ENCODE data around the gene DYNLRB1. TPM values are rescaled to one million over a fixed set of nuclear protein-coding genes. Genes with fewer than 3 reads are reported as not detected.

Gene DYNLRB1
- total RNA-seq, 4 donors from 2014 or later = 119 to 231 (median 210) TPM

- H3K27ac ChIP-seq = no peak overlapping the region
- TF ChIP-seq, protein P1, sequence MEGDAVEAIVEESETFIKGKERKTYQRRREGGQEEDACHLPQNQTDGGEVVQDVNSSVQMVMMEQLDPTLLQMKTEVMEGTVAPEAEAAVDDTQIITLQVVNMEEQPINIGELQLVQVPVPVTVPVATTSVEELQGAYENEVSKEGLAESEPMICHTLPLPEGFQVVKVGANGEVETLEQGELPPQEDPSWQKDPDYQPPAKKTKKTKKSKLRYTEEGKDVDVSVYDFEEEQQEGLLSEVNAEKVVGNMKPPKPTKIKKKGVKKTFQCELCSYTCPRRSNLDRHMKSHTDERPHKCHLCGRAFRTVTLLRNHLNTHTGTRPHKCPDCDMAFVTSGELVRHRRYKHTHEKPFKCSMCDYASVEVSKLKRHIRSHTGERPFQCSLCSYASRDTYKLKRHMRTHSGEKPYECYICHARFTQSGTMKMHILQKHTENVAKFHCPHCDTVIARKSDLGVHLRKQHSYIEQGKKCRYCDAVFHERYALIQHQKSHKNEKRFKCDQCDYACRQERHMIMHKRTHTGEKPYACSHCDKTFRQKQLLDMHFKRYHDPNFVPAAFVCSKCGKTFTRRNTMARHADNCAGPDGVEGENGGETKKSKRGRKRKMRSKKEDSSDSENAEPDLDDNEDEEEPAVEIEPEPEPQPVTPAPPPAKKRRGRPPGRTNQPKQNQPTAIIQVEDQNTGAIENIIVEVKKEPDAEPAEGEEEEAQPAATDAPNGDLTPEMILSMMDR (IDR thresholded peaks at IDR 0.05) = no peak
- TF ChIP-seq POLR2A (IDR thresholded peaks at IDR 0.05) = no peak
- no peak overlapping the region for H3K4me3 ChIP-seq (replicated peaks in 1 of 3)
- no peaks in the 10 kb centered on the region for H3K27me3 ChIP-seq
- no peak for DNase-seq
- no peaks in the 10 kb centered on the region for H3K36me3 ChIP-seq
- WGBS, 2 donors = 93 to 95% methylated on average over 13 to 15 of the region's 15 CpGs
- H3K9me3 ChIP-seq = no peaks in the 10 kb centered on the region
- intact Hi-C loops (cut with DNase I) = loop anchor here (10.0 kb wide), 1 partner anchor 197 kb away; no protein-coding TSS in a partner anchor
- H3K4me1 ChIP-seq = peaks cover 0 to 3% of the 10 kb centered on the region in 2 donors
Measured at GRCh38 chr20:34567892-34568865, 52.0 kb downstream of the DYNLRB1 start.

- 93 to 97% methylated on average over 2 of the region's 2 CpGs for WGBS, 2 donors
- H3K36me3 ChIP-seq = no peaks in the 10 kb centered on the region
- no peaks in the 10 kb centered on the region for H3K9me3 ChIP-seq
- intact Hi-C loops (cut with DNase I) = loop anchor here (10.0 kb wide), 1 partner anchor 195 kb away; no protein-coding TSS in a partner anchor
- DNase-seq = no peak
- TF ChIP-seq POLR2A (IDR thresholded peaks at IDR 0.05) = no peak
- TF ChIP-seq, protein P1 (IDR thresholded peaks at IDR 0.05) = no peak
- H3K4me3 ChIP-seq (replicated peaks in 1 of 3) = no peak overlapping the region
- no peaks in the 10 kb centered on the region for H3K27me3 ChIP-seq
- peaks cover 0 to 3% of the 10 kb centered on the region in 2 donors for H3K4me1 ChIP-seq
- H3K27ac ChIP-seq = no peak overlapping the region
Measured at GRCh38 chr20:34569598-34569997, 53.4 kb downstream of the DYNLRB1 start.

GRCh38 chr20:34570859-34571306, 54.7 kb downstream of the DYNLRB1 start:
- DNase-seq = no peak
- Histone ChIP-seq H3K27me3 (no peaks in the 10 kb centered on the region), H3K4me1 (peaks cover 0 to 3% of the 10 kb centered on the region in 2 donors), H3K27ac (no peak overlapping the region), H3K9me3 (no peaks in the 10 kb centered on the region), H3K4me3 (replicated peaks in 1 of 3) (no peak overlapping the region), H3K36me3 (no peaks in the 10 kb centered on the region)
- TF ChIP-seq, protein P1 (IDR thresholded peaks at IDR 0.05) = no peak
- no peak for TF ChIP-seq POLR2A (IDR thresholded peaks at IDR 0.05)
- 58 to 69% methylated on average over 3 of the region's 3 CpGs for WGBS, 2 donors
- intact Hi-C loops (cut with DNase I) = no loop called here

- Histone ChIP-seq H3K4me1 (peaks cover 0 to 3% of the 10 kb centered on the region in 2 donors), H3K27me3 (no peaks in the 10 kb centered on the region), H3K4me3 (replicated peaks in 1 of 3) (no peak overlapping the region), H3K9me3 (no peaks in the 10 kb centered on the region), H3K27ac (no peak overlapping the region), H3K36me3 (no peaks in the 10 kb centered on the region)
- TF ChIP-seq, protein P1 (IDR thresholded peaks at IDR 0.05) = no peak
- TF ChIP-seq POLR2A (IDR thresholded peaks at IDR 0.05) = no peak
- 85 to 93% methylated on average over 4 to 5 of the region's 5 CpGs for WGBS, 2 donors
- no peak for DNase-seq
- intact Hi-C loops (cut with DNase I) = no loop called here
Measured at GRCh38 chr20:34571753-34572152, 55.5 kb downstream of the DYNLRB1 start.

All from thyroid gland (tissue), 4 donors.